ENCODE results near the gene CPO.

DNA sequence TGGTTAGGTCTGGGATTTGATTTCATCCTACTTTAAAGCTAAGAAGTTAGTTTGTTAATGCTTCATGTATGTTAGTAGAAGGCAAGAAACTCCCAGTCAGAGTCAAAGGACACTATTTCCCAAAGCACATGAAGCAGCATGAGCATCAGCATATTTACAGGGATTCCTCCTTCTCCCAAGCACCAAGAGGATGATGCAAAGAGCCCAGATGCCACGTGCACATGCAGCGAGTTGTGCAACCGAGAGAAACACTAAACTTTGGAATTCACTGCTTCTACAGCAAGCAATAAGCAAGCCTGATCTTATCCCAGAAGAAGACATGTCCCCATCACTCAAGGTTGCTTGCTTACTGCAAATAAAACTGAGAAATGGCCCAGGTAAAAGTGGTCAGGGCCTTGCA is 32.5 kb downstream of the CPO start:
- TF ChIP-seq POLR2A (IDR thresholded peaks at IDR 0.05; ENCODE audit: low read depth) (no peak), POLR2AphosphoS5 (IDR thresholded peaks at IDR 0.05) (peak; percentile 13 to 22)
- TF ChIP-seq, protein P1, sequence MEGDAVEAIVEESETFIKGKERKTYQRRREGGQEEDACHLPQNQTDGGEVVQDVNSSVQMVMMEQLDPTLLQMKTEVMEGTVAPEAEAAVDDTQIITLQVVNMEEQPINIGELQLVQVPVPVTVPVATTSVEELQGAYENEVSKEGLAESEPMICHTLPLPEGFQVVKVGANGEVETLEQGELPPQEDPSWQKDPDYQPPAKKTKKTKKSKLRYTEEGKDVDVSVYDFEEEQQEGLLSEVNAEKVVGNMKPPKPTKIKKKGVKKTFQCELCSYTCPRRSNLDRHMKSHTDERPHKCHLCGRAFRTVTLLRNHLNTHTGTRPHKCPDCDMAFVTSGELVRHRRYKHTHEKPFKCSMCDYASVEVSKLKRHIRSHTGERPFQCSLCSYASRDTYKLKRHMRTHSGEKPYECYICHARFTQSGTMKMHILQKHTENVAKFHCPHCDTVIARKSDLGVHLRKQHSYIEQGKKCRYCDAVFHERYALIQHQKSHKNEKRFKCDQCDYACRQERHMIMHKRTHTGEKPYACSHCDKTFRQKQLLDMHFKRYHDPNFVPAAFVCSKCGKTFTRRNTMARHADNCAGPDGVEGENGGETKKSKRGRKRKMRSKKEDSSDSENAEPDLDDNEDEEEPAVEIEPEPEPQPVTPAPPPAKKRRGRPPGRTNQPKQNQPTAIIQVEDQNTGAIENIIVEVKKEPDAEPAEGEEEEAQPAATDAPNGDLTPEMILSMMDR (IDR thresholded peaks at IDR 0.05), result no peak

Measured in esophagus muscularis mucosa (tissue), 3 donors.